ENCODE results near the gene VGLL3. TPM values are rescaled to one million over a fixed set of nuclear protein-coding genes. Genes with fewer than 3 reads are reported as not detected.

The VGLL3 gene
- total and polyA plus RNA-seq, 2 of the 4 experiments (the other 2 are of a cell fraction): 46.2 to 97.3 TPM

GRCh38 chr3:87002346-87002745, 11.4 kb upstream of the VGLL3 start:
- dilution Hi-C loops (cut with HindIII; ENCODE audit: low sequenced_read_pairs, unreplicated experiment): no loop called here
- Histone ChIP-seq H3K18ac (ENCODE audit: low read depth, low read length) (no peak overlapping the region), H3K4me2 (ENCODE audit: low read depth, low read length) (no peak overlapping the region), H2BK20ac (ENCODE audit: low read depth, low read length) (no peak overlapping the region), H2BK15ac (ENCODE audit: low read depth, low read length) (no peak overlapping the region), H3K79me1 (ENCODE audit: low read depth in 1 of 2, low read length in 2 of 2) (no peaks in the 10 kb centered on the region), H4K91ac (ENCODE audit: insufficient read depth, low read depth, low read length) (no peak overlapping the region), H3K56ac (ENCODE audit: extremely low read depth, insufficient read depth, low read length) (no peak overlapping the region), H3K4ac (ENCODE audit: low read depth, low read length) (no peak overlapping the region), H3K36me3 (ENCODE audit: control insufficient read depth, insufficient read depth, low read length) (no peaks in the 10 kb centered on the region), H4K8ac (ENCODE audit: low read depth in 2 of 2, low read length in 2 of 2) (no peak overlapping the region), H2BK5ac (ENCODE audit: low read depth, low read length, poor library complexity, severe bottlenecking) (no peak overlapping the region), H3K14ac (replicated peaks; ENCODE audit: low read depth, low read length) (no peak overlapping the region), H3K9ac (ENCODE audit: low read depth, low read length) (no peak overlapping the region), H3K4me1 (ENCODE audit: control insufficient read depth, insufficient read depth, low read length) (no peaks in the 10 kb centered on the region), H3K27ac (ENCODE audit: insufficient read depth, low read length) (no peak overlapping the region), H3K9me3 (ENCODE audit: control insufficient read depth, insufficient read depth, low read length) (no peaks in the 10 kb centered on the region), H2AK5ac (ENCODE audit: low read depth, low read length) (no peak overlapping the region), H4K5ac (ENCODE audit: low read depth, low read length) (no peak overlapping the region), H2AK9ac (replicated peaks; ENCODE audit: low read depth, low read length, poor library complexity) (no peak overlapping the region), H3K4me3 (ENCODE audit: insufficient read depth, low read depth, low read length) (no peak overlapping the region), H3K23ac (ENCODE audit: low read depth, low read length) (no peak overlapping the region), H4K20me1 (ENCODE audit: insufficient read depth, low read length) (no peaks in the 10 kb centered on the region), H3K9me1 (ENCODE audit: insufficient read depth, low read length) (no peaks in the 10 kb centered on the region), H3K27me3 (ENCODE audit: control insufficient read depth, insufficient read depth, low read length) (no peaks in the 10 kb centered on the region), H2AFZ (replicated peaks; ENCODE audit: low read length, poor library complexity) (no peak overlapping the region), H2BK120ac (ENCODE audit: low read depth, low read length) (no peak overlapping the region)
- in situ Hi-C loops (cut with MboI; ENCODE audit: low sequenced_read_pairs): no loop called here
- intact Hi-C loops (cut with micrococcal nuclease): no loop called here
- no TSS peak for BruUV-seq (replicated peaks)
- CTCF ChIA-PET: no interaction called here
- no peak for DNase-seq
- POLR2A ChIA-PET (ENCODE audit: unreplicated experiment): no interaction called here
- TF ChIP-seq RAD21 (IDR thresholded peaks at IDR 0.05; ENCODE audit: low read length): no peak
- TF ChIP-seq CTCF (conservative IDR thresholded peaks at IDR 0.05; ENCODE audit: low read depth, low read length): no peak
- no peak for TF ChIP-seq CEBPB (IDR thresholded peaks at IDR 0.05; ENCODE audit: low read depth, low read length)
- no peak for TF ChIP-seq MAZ (IDR thresholded peaks at IDR 0.05; ENCODE audit: borderline replicate concordance, low read depth, low read length)
- TF ChIP-seq NFE2L2 (IDR thresholded peaks at IDR 0.05; ENCODE audit: low read depth, low read length): no peak
- TF ChIP-seq FOS (IDR thresholded peaks at IDR 0.05; ENCODE audit: low read depth, low read length): no peak
- TF ChIP-seq CHD1 (IDR thresholded peaks at IDR 0.05; ENCODE audit: low read depth, low read length): no peak
- no peak for TF ChIP-seq MAFK (IDR thresholded peaks at IDR 0.05; ENCODE audit: low read depth, low read length)
- TF ChIP-seq ELK1 (IDR thresholded peaks at IDR 0.05; ENCODE audit: borderline replicate concordance, low read depth, low read length): no peak
- no CpG with 5 or more reads among the region's 4 CpGs for WGBS, 2 experiments (ENCODE audit: extremely low coverage in 2 of 2, insufficient read length in 1 of 2)
- no peak for ATAC-seq (ENCODE audit: low read depth)
